NCI-H2171 (cell line): ENCODE results near the gene SOX18.

Experiments
- DNase-seq: peaks from one replicate; lab custom pipeline; 2025; lab: John Stamatoyannopoulos, UW

SOX18 gene

DNA sequence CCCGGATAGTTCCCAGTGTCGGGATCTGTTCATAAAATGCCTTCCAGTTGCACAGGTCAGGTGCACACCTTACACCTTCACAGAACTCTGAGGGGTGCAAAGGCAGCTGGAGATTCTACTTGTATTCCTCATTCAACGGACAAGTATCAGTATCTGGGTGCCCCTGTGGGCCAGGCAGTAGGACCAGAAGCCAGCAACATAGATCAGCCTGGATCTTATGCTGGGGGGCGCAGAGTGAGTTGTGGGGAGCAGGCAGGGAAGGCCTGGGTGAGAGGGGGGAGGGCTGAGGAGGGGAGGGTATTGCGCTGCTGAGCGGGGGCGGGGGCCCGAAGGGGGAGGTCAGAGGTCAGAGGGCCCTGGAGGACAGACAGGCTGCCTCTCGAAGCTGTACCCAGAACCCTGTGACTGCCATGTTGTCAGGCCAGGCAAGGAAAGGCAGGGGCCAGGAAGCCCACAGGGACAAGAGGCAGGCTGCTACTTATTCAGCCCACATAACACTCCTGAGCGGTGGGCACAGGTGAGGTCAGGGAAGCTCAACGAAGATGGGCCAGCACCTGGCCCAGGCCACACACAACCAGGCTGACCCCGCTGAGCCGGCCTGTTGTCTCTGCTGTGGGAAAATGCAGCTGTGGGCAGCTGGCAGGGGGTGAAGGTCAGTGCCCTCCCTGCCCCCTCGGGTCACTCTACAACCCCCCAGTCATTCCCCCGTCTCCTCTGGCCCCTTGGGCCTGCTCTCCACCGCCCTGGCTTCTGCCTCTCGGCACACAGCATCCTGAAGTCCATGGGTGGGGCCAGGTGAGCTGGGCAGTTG is 31.6 kb upstream of the SOX18 start:
- DNase-seq = no peak

DNA sequence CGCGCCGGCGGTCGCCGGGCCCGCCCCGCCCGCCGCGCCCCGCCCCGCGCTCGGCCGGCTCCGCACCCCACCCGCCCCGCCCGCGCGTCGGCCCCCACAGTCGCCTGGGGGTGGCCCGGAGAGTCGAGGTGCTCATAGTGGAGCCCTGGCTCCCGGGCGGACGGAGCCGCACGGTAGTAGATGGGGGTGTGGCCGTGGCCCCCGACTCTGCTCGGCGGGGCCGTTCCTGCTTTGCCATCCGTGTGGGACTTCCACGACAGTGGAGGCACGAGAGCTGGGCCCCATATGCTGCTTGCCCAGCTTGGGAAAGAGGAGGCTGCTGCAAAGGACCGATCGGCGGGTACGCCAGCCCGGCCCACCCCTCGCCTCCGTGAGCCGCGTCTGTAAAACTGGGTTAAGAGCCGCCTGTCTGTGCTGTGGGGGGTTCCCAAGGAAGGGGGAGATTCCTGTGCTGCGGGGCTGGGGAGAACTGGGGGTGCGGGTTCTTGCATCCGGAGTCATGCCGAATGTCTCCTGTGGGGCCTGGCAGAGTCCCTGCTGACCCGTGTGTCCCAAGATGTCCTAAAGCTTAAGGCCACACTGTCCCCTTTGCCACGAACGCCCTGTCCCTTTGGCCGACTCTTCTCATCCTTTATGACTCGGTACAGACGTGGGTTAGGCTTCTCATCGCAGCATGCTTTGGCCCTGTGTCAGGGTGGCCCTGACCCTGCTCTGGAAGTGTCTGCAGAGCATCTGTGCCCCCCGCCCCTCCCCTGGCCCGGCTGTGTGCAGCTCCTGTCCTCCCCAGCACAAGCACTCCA is 30.8 kb upstream of the SOX18 start, which contains the start of gene OPRL1:
OPRL1 (plus strand) TSS at position 70 of the 800 bp plus-strand sequence. CDS start 12,639 bp downstream, outside the sequence.
- no peak for DNase-seq

DNA sequence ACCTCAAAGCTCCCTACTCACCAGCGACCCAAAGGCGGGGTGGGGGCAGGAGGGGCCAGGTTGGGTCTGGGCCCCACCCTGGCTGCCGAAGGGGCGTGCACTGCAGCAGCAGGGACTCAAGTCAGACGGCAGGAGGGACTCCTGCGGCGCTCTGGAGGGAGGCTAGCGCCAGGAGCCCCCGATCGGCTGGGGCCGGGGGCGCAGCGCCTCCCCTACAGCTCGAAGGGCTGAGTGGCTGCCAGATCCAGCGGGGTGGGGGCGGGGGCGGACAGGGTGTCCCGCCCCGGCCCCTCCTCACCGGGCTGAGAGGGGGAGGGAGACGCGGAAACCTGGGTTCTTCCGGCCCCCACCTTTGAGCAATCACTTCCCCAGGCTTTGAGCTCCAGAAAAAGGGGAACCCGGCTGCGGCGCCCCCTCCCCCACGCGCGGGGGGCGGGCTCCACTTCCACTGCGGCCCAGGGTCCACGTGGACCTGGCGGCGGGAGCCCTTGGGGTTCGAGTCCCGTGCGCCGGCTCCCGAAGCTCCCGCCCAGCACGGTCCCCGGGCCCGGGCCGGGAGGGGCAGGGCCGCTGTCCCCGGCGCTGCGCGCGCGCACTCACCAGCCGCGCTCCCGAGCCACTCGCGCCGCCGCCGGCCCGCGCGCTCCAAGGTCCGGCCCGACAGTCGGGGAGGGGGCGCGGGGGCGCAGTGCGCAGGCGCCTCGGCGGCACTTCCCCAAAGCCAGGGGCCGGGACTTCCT is 30.0 kb upstream of the SOX18 start, which contains the start of gene RGS19:
RGS19 (minus strand) TSS at position 246 of the 740 bp plus-strand sequence. CDS start 2,632 bp downstream, outside the sequence.
- DNase-seq = peak; percentile 63

DNA sequence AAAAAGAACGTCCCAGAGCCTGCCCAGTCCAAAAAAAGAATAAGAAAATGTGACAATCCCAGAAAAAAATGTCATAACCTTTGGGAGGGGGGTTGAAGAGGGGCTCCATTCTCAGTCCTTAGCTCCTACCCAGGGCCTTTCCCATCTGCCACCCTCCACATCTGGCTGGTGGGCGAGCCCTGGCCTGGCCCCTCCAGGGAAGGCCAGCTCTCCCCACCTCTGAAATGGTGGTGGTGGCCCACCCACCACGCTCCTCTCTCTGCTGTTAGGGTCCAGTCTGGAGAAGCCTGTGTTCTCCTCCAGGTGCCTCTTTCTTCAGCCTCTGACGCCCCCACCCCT is 29.5 kb upstream of the SOX18 start:
- DNase-seq = no peak

DNA sequence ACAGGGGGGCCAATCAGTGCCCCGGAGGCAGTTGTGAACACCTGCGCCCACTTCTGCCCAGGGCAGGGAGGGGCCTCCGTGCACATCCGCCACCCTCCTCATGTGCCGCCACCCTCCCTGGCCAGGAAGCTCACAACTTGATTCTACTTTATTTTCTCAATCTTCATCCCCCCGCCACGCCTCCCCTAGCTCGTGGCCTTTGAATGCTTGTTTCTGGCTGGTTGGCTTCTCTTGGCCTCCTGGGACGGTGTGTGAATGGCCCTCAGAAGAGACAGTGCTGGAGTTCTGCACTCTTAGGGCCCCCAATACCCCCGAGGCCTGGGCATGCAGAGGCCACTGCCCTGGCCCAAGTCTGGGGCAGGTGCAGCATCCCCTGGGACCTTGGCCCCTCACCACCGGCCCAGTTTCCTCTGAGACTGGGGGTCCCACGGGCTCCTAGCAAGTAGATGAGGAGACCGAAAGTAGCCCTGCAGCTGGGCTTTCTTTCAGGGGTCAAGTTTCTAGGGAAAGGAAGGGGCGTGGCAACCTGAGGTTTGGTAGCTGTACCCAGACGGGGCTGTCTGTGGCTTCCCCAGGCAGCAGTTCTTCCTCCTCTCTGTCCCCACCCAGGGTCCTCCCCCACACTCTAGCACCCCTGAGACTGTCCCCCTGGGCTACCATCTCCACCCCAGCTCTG is 28.6 kb upstream of the SOX18 start:
- no peak for DNase-seq

DNA sequence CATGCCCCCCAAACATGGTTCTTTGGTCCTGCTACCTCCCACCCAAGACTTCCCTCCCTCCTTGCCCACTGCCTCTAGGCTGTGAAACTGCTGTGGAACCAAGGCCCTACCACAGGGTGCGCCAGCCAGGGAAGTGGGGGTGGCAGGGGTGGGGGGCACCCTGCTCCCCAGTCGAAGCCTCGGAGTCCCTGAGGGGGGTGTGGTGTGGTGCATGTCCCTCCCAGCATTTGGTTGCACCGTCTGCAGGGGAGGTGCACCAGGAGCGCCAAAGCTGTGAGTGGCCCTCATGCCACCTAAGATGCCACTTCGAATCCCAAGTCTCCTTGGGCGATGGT is 28.1 kb upstream of the SOX18 start:
- no peak for DNase-seq

DNA sequence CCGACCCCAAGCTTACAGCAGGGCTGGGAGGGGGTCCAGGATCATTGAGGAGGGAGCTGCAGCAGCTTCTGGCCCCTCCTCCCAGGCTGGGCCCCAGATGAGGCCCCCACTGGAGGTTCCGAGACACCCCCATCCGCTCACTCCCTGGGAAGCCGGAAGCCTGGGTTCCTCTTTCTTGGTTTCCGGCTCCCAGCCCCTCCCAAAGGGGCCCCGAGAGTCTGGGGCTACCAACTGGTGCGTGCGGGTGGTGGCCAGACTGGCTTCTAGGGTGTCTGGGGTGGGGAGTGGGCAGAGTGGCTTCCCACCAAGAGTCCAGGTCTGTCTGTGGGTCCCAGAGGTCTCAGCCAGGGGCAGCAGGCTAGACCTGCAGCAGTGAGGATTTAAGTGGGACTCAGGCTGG is 27.7 kb upstream of the SOX18 start:
- no peak for DNase-seq

DNA sequence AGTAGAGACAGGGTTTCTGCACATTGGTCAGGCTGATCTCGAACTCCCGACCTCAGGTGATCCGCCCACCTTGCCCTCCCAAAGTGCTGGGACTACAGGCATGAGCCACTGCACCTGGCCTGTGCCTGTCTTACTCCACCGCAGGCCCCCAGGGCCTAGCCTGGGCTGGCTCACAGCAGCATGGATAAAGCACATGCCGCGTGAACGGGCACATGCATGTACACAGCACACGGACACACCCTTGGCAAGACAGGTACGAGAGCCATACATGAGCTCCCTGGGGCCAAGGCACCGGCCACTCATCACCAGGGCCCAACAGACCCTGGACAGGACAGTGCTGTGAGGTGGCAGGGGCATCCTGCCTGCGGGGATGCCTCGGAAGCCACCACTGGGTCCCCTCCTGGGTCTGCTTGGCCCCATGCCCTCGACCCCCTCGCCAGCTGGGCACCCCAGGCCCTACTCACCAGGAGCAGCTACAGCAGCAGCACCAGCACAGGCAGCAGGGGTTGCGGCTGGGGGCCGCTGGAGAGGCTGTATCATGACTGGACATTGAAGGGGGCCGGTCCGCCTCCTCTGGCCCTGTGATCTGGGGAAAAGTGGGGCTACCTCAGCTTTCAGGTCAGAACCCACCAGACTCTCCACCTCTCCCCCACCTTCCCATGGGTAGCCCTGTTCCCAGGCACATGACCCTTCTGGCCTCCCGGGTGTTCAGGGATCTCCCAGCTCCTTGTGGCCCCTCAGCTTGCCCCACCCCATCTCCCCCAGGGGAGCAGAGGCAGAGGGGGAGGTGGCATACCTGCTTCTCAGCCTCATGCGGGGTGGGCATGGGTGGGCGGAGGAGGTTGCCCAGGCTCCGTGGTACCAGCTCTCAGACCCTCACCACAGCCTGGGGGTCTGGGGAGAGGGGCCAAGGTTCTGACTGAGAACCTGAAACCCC is 26.9 kb upstream of the SOX18 start:
- DNase-seq = no peak

DNA sequence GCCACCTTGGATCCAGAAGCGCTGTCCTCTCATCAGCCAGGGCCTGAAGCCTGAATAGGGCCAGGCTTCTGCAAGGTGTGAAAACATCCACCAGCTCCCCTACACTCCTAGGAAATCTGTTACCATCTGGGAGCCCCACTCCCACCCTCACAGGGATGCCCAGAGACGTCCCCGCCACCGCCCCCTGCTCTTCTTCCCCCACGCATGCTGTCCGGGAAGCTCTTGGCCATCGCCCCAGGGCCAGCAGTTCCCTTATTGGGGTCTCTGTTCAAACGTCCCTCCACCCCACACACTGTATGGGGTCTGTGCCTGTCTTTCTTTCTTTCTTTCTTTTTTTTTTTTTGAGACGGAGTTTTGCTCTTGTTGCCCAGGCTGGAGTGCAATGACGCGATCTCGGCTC is 26.1 kb upstream of the SOX18 start:
- DNase-seq = no peak

DNA sequence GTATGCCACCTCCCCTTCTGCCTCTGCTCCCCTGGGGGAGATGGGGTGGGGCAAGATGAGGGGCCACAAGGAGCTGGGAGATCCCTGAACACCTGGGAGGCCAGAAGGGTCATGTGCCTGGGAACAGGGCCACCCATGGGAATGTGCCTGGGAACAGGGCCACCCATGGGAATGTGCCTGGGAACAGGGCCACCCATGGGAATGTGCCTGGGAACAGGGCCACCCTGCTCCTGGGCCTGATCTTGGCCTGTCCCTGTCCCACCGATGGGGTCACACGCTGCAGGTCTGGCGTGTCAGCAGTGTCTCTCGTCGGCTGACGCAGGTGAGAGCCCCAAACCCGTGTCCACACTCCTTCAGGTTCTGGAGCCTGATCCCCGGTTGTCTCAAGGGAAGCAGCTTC is 25.5 kb upstream of the SOX18 start:
- no peak for DNase-seq

DNA sequence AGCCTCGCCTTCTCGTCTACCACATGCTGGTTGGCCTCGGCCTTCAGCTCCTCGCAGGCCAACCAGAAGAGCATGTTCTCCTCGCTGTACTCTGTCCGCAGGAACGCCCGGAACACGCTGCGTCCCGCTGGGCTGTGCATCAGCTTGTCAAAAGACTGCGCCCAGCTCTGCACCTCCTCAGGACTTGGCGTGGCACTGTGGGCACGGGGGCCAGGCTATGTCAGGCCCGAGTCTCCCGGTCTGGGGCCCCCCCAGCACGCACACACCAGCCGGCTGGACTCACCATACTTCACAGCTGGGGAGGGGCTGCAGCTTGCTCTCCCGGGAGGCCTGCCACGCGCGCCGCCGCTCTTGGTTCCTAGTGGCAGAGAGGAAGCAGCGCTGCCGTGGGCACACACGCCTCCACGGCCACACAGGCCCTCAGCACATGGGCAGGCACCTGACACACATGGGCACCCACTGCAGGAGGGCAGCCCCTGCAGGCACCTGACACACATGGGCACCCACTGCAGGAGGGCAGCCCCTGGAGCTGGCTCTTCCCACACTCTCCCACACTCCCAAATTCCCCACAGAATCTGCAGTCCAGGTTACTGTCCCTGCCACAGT is 24.8 kb upstream of the SOX18 start:
- no peak for DNase-seq

DNA sequence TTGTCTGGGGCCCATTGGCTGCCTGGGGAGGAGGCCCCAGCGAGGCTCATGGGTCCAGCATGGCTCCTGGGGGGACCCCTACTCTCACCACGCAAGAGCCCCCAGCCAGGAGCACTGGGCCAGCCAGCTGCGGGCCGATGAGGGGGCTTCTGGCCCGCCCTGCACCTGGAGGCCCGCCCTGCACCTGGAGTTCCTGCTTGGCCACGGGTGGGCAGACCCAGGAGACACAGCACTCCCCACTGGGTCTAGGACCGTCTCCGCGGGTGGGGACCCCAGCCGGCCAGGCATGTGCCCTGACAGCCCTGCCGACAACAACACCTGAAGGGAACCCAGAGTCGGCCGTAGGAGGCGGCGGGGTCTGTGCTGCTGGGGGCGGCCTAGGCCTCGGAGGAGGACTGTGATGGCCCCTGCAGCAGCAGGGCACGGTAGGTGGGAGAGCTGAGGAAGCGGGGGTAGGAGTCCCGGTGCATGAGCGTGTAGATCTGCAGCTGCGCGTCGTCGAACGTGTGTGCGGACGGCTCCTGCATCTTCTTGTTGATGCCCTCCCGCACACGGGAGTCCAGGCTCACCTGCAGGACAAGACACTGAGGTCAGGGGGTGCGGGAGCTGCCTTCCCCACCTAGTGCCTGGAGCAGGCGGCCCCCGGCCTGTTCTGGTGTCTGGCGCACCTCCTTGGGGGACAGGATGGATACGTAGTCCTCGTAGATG is 24.2 kb upstream of the SOX18 start:
- DNase-seq = no peak

DNA sequence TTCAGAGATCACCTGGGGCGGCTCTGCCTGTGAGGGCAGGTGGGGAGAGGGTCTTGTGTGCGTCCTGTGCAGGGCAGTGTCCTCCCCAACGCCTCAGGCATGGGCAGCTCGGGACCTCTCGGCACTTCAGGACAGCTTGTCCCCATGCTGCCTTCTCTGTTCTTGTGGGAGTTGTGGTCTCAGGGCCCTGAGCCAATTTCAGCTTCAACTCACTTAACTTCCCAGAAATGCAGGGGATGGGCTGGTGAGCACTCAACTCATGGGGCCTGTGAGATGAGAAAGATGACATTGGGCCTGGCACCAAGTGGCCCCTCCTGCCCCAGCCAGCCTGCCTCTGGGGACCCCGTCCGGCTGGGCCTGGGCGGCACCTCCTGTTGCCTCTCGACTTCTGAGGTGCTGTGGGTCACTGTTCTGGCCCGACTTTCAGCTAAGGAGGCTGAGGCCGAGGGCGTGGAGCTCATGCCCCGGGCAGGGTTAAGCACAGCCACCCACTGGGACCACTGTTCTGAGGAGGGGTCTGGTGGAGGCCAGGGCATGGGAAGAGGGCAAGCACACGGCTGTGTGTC is 23.1 kb upstream of the SOX18 start:
- no peak for DNase-seq

DNA sequence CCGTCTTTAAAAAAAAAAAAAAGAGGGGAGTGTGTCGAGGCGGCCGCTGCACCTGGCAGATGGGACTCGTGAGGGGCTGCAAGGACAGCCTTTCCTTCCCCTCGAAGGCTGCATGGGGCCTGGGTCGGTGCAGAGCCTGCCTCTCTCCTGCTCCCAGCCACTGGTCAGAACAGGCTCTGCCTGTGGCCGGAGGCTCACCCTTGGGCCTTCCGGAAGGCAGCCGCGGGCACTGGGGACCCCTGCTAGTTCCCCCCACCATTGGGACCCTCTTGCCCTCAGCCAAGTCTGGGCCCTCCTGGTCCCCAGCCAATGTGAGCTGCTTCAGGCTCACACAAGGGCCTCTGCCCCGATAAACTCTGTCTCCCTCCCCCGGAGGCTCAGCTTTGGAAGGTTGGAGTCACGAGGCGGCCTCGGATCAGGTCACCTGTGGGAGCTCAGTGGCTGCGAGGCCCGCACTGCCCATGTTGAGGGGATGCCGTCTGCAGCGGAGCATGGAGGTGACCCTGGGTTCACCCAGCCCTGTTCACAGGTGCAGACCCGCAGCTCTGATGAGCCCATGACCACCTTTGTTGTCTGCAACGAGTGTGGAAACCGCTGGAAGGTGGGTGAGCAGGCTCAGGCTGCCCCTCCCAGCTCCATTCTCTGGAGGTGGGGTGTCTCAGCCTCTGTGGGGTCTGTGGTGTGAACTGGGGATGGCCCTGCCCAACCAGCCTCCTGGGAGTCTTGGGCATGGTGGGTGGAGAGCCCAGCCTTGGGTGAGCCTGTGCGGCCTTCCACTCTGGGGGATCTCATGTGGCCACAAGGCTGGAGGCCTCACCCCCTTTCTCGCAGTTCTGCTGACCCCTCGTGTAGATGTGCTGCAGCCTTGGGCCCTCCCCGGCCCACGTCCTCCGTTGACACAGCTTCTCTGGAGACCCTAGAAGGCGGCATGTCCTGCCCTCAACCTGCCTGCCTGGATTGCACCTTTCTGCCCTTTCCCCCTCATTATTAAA is 22.2 kb upstream of the SOX18 start:
- no peak for DNase-seq

DNA sequence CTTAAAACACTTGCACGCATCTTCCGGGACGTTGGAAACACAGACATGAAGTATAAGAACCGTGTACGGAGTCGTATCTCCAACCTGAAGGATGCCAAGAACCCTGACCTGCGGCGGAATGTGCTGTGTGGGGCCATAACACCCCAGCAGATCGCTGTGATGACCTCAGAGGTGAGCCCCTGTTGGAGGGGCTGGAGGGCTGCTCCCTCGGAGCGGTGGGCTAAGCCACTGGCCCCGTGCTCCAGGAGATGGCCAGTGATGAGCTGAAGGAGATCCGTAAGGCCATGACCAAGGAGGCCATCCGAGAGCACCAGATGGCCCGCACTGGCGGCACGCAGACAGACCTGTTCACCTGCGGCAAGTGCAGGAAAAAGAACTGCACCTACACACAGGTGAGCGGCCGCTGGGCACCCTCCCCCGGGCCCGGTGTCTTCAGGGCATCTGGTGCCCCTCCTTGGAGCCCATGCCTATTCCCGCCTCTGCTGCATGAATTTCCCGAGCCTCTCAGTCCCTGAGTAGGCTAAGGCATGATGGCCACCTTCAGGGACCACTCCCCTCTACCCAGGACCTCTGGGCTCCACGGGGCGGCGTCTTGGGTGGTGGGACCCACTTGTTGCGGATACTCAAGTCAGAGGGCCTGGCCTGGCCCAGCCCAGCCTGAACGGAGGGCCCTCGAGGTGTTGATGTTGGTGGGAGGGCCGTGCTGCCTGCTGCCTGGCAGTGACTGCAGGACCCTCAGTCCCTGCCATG is 21.0 kb upstream of the SOX18 start:
- DNase-seq = no peak

DNA sequence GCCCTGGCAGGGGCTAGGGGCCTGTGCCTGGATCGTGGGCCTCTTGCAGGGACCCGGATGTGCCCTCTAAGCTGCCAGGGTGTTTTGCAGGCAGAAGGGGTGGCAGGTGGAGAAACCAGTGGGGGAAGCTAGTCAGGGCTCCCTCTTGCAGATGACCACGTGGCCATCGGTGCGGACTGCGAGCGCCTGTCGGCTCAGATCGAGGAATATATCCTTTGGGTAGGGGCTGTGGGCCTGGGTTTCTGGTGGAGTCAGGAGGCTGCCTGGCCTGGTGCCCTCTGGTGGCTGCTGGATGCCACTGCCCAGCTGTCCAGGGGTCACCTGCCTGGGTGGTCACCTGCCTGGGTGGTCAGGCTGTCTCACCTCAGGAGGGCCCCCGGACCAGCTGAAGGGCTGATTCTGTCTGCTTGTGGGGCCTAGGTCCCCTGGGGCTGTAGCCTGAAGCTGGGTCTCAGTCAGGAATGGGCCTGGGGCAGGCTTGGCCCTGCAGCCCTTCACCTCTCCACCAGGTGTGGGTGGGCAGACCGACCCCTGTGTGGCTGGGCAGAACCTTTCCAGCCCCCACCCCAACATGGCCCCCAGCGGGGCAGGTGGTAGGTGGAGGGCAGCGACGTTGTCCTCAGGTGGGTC is 20.3 kb upstream of the SOX18 start:
- no peak for DNase-seq

DNA sequence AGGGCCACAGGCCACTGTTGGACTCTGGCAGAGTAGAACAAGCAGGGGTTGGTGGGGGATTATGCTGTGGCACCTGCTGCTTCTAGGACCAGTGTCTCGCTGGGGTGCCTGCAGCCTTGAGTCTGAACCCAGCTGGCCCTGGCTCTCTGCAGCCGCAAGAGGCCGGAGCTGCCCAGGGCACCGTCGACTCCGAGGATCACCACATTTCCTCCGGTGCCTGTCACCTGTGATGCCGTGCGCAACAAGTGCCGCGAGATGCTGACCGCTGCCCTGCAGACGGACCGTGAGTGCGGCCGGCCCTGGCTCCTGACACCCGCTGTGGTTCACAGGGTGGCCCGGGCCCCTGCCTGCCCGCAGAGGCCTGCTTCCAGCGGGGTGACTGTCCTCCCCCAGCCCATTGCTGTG is 19.8 kb upstream of the SOX18 start:
- DNase-seq = no peak
